ENCODE results near the gene CAMTA1.
"Not testable (repeated sequence)": the region's sequence is repeated elsewhere in the genome, so short reads cannot be mapped to it uniquely, and the experiment has no call there.

Gene CAMTA1

GRCh38 chr1:7592120-7592798 is 807.0 kb downstream of the CAMTA1 start:
- no peak for DNase-seq

GRCh38 chr1:7594002-7594713 is 808.9 kb downstream of the CAMTA1 start:
- DNase-seq: no peak

- DNase-seq: no peak
Observed at GRCh38 chr1:7594714-7595295, 809.6 kb downstream of the CAMTA1 start.

GRCh38 chr1:7595336-7595735 is 810.1 kb downstream of the CAMTA1 start:
- no peak for DNase-seq

GRCh38 chr1:7596126-7596965 is 811.1 kb downstream of the CAMTA1 start:
- DNase-seq: no peak

- not testable (repeated sequence) for DNase-seq
Observed at GRCh38 chr1:7598058-7598457, 812.8 kb downstream of the CAMTA1 start.

GRCh38 chr1:7604906-7605305 is 819.7 kb downstream of the CAMTA1 start:
- DNase-seq: not testable (repeated sequence)

- no peak for DNase-seq
Observed at GRCh38 chr1:7606096-7606495, 820.8 kb downstream of the CAMTA1 start.

- DNase-seq: no peak
Observed at GRCh38 chr1:7607097-7607496, 821.8 kb downstream of the CAMTA1 start.

- DNase-seq: no peak
Observed at GRCh38 chr1:7608628-7609305, 823.5 kb downstream of the CAMTA1 start.

- no peak for DNase-seq
Observed at GRCh38 chr1:7609311-7609994, 824.2 kb downstream of the CAMTA1 start.

GRCh38 chr1:7610106-7610731 is 825.0 kb downstream of the CAMTA1 start:
- DNase-seq: no peak

- DNase-seq: no peak
Observed at GRCh38 chr1:7610936-7611335, 825.7 kb downstream of the CAMTA1 start.

GRCh38 chr1:7611421-7612010 is 826.3 kb downstream of the CAMTA1 start:
- no peak for DNase-seq

- no peak for DNase-seq
Observed at GRCh38 chr1:7613106-7613850, 828.0 kb downstream of the CAMTA1 start.

GRCh38 chr1:7613851-7614205 is 828.6 kb downstream of the CAMTA1 start:
- DNase-seq: no peak

GRCh38 chr1:7614576-7615074 is 829.4 kb downstream of the CAMTA1 start:
- DNase-seq: no peak

GRCh38 chr1:7615138-7615537 is 829.9 kb downstream of the CAMTA1 start:
- DNase-seq: no peak

- no peak for DNase-seq
Observed at GRCh38 chr1:7616076-7616832, 831.0 kb downstream of the CAMTA1 start.

- no peak for DNase-seq
Observed at GRCh38 chr1:7616953-7617352, 831.7 kb downstream of the CAMTA1 start.

All from NCI-H2227 treated with DMSO at 0.1 percent for 48 hours (cell line).